Pancreas (tissue), 10 donors: ENCODE results near the gene FAM47E. TPM values are rescaled to one million over a fixed set of nuclear protein-coding genes. Genes with fewer than 3 reads are reported as not detected.

Source experiments
- ATAC-seq, 4 donors: fragments of 200-7000 bp; cut with Tn5 transposase; one replicate each; pipeline versions ENCODE4 v1.8.0 to v1.9.1; 2020; ENCODE audit warnings: mild to moderate bottlenecking in 4 of 4, moderate library complexity in 4 of 4
- DNase-seq, 6 donors: peaks; one replicate each; pipeline ENCODE4 v3.0.0-alpha.2; 2020
- FAIRE-seq: peaks from 2 replicates; lab custom pipeline; 2012; peaks lifted over from hg19 to GRCh38; lab: Jason Lieb, UNC
- H3K27ac ChIP-seq, 4 donors: fragments of 200-600 bp; sonication (generic); 1 replicate in 3 of 4; 2 replicates in 1 of 4; pipeline versions ENCODE4 v1.5.0 to v1.8.0; 2020
- H3K27me3 ChIP-seq, 4 donors: fragments of 200-600 bp; one replicate each; pipeline ENCODE4 v1.8.0; 2021
- H3K36me3 ChIP-seq, 3 donors: fragments of 200-600 bp; sonication (generic) in 1 of 3; one replicate each; pipeline versions ENCODE4 v1.5.0 to v1.8.0; 2020 to 2021
- H3K4me1 ChIP-seq, 3 donors: fragments of 200-600 bp; one replicate each; pipeline ENCODE4 v1.8.0; 2021
- H3K4me3 ChIP-seq, 4 donors: fragments of 200-600 bp; sonication (generic) in 2 of 4; one replicate each; pipeline versions ENCODE4 v1.5.0 to v1.8.0; 2020 to 2021
- H3K9me3 ChIP-seq, 4 donors: fragments of 200-600 bp; one replicate each; pipeline ENCODE4 v1.8.0; 2021
- whole genome bisulfite sequencing, 2 donors: extraction: QIAGEN DNeasy Blood & Tissue Kit; methylation state at CpG; one replicate each; pipeline ENCODE4 v1.1.7; 2013; 5-methylcytosine and 5-hydroxymethylcytosine counted together
- intact Hi-C, 3 donors: fragments of 100-400 bp; cut with DNase I; formaldehyde crosslinking; loops; one replicate each; pipeline versions ENCODE4 v1.11.1 to v1.14.2; 2022
- polyA plus RNA-seq, 2 donors: library from polyadenylated mRNA; stranded (reverse); fragments of 200-250 nt; gene quantifications; one replicate each; pipeline ENCODE4 v1.2.3, GENCODE V29; 2013
- total RNA-seq, 6 donors: library from RNA; stranded (reverse); fragmentation: NEBNext Ultra II Directional in 4 of 6; extraction: Animal tissue kit (Norgen Biotek cat#: 25700) in 4 of 6; gene quantifications; one replicate each; pipeline versions ENCODE4 v1.2.1 to v1.2.4, GENCODE V29; 2021 to 2023
- TF ChIP-seq, protein P1 (sequence below), 4 donors: fragments of 200-600 bp; sonication (generic) in 3 of 4; IDR thresholded peaks; one replicate each; pipeline versions ENCODE4 v1.5.0 to v1.8.0; 2021; ENCODE audit warnings: antibody characterized with exemption in 4 of 4
- donor health status: healthy with polysubstance abuse.
- donor health status: DM: no; HTN: no; CAD: no; lungs with moderate emphysema.
- donor health status: DM: no; HTN: no; CAD: no.
- donor health status: control.
- donor health status: control.
- donor health status: Bipolar disorder and iron deficiency.
- donor health status: DM: yes; HTN: yes; CAD: no.
- donor health status: DM: no; HTN: no; CAD: no.
- donor health status: DM: no; HTN: no; CAD: no.
- donor health status: DM: yes; HTN: yes; CAD: no.

The FAM47E gene
- total and polyA plus RNA-seq, 8 donors: 3.6 to 14.8 (median 9.3) TPM

- Histone ChIP-seq H3K27me3 (no peaks in the 10 kb centered on the region), H3K4me3 (no peak overlapping the region), H3K27ac (no peak overlapping the region), H3K36me3 (peaks cover 0 to 20% (median 0%) of the 10 kb centered on the region in 3 donors), H3K9me3 (no peaks in the 10 kb centered on the region), H3K4me1 (no peaks in the 10 kb centered on the region)
- WGBS, 2 donors: 94 to 96% methylated on average over 6 of the region's 6 CpGs
- FAIRE-seq: no peak
- DNase-seq: no peak
- no peak for ATAC-seq
- intact Hi-C loops: no loop called here
- TF ChIP-seq, protein P1, sequence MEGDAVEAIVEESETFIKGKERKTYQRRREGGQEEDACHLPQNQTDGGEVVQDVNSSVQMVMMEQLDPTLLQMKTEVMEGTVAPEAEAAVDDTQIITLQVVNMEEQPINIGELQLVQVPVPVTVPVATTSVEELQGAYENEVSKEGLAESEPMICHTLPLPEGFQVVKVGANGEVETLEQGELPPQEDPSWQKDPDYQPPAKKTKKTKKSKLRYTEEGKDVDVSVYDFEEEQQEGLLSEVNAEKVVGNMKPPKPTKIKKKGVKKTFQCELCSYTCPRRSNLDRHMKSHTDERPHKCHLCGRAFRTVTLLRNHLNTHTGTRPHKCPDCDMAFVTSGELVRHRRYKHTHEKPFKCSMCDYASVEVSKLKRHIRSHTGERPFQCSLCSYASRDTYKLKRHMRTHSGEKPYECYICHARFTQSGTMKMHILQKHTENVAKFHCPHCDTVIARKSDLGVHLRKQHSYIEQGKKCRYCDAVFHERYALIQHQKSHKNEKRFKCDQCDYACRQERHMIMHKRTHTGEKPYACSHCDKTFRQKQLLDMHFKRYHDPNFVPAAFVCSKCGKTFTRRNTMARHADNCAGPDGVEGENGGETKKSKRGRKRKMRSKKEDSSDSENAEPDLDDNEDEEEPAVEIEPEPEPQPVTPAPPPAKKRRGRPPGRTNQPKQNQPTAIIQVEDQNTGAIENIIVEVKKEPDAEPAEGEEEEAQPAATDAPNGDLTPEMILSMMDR (IDR thresholded peaks at IDR 0.05): no peak
Observed at GRCh38 chr4:76267811-76268210, 16.3 kb downstream of the FAM47E start.

DNA sequence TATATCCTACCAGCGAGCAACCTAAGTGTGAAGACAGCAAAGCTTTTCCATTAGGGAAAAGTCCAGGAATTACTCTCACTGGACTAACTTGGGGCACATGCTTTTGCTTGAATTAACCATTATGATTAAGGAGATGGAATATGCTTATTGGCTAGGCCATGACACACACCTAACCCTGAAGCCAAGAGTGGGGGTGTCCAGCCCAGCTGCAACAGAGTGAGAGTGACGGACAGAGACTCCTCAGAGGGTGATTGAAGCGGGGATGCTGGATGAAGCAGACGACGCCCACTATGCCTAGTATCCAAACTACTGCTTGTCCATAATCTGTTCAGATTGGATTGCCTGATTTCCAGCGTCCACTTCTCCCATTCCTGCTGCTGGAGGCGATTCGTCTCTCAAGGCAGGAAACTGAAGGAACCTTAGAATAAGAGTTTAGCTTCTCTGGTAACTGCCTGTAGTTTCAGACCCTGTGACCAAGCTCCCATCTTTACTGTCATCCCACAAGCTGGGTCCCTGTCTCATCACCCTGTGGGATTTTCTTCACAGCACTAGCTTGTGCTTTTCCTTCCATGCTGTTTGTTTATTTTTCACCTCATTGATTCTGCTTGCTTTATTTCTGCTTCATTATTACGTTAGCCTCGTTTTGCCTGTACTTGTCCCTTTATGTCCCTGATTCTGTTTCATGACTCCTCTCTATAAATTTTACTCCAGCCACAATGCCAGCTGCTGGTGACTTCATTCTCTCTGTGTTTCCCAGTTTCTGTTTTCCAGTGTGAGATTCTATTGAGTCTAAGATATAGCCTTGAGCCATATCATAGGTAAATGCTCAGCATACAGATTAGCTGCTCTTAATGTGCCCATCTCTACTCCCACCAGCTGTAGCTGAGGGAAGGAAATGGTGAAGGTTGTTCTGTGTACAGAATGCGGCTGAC, 19.0 kb downstream of the FAM47E start:
- Histone ChIP-seq H3K27me3 (no peaks in the 10 kb centered on the region), H3K4me1 (no peaks in the 10 kb centered on the region), H3K27ac (no peak overlapping the region), H3K9me3 (no peaks in the 10 kb centered on the region), H3K4me3 (no peak overlapping the region), H3K36me3 (peaks cover 0 to 12% (median 0%) of the 10 kb centered on the region in 3 donors)
- ATAC-seq (peak in 3 of 4 donors; percentile 13 to 41 (median 39)), FAIRE-seq (no peak), DNase-seq (no peak)
- intact Hi-C loops: no loop called here
- WGBS, 2 donors: 81 to 88% methylated on average over 11 of the region's 11 CpGs
- TF ChIP-seq, protein P1 (IDR thresholded peaks at IDR 0.05): no peak

DNA sequence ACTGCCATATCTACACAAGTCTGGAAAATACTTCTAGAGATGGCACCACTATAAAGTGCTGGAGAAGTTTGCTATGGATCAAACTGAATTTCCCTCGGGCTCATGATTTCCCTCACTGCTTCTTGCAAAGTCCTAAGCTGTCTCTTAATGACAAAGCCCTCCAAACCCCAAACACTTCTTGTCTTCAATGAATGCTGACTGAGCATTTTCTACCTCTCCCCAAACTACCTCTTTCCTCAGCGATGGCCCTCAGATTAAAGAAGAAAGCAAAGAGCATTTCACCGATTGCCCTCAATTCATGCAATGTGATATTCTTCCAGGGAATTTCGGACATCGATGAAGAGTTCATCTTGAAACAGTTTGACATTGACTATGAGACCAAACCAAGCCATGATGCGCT, 19.7 kb downstream of the FAM47E start:
- 94 to 95% methylated on average over 6 of the region's 6 CpGs for WGBS, 2 donors
- H3K27me3 ChIP-seq: no peaks in the 10 kb centered on the region
- no peak overlapping the region for H3K4me3 ChIP-seq
- H3K4me1 ChIP-seq: no peaks in the 10 kb centered on the region
- no peak overlapping the region for H3K27ac ChIP-seq
- intact Hi-C loops: no loop called here
- TF ChIP-seq, protein P1 (IDR thresholded peaks at IDR 0.05): no peak
- no peaks in the 10 kb centered on the region for H3K9me3 ChIP-seq
- ATAC-seq (no peak), DNase-seq (no peak), FAIRE-seq (no peak)
- peaks cover 0 to 7% (median 0%) of the 10 kb centered on the region in 3 donors for H3K36me3 ChIP-seq

- FAIRE-seq (no peak), ATAC-seq (no peak), DNase-seq (no peak)
- Histone ChIP-seq H3K4me1 (no peaks in the 10 kb centered on the region), H3K36me3 (peaks cover 0 to under 1% (median 0%) of the 10 kb centered on the region in 3 donors), H3K27me3 (no peaks in the 10 kb centered on the region), H3K4me3 (no peak overlapping the region), H3K9me3 (no peaks in the 10 kb centered on the region), H3K27ac (no peak overlapping the region)
- intact Hi-C loops: no loop called here
- TF ChIP-seq, protein P1 (IDR thresholded peaks at IDR 0.05): no peak
Observed at GRCh38 chr4:76272073-76272472, 20.6 kb downstream of the FAM47E start.

DNA sequence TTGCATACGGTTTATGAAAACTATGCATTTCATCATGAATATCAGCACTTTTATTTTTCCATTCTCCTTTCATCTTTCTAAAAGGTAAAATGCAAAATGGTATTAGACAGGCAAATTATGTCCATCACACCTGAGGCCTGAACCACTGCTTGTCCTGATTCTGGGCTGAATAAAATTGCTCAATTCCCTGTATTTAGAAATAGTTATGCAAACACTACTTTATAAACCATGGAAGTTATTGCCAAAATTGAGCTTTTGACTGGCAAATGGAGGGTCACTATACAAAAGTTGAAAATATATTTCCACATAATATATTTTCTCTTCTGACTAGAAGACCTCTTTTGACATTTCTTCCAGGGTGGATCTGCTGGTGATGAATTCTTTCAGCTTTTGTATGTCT, 21.1 kb downstream of the FAM47E start:
- ATAC-seq: no peak
- Histone ChIP-seq H3K27ac (no peak overlapping the region), H3K4me3 (no peak overlapping the region), H3K27me3 (no peaks in the 10 kb centered on the region), H3K4me1 (no peaks in the 10 kb centered on the region), H3K9me3 (no peaks in the 10 kb centered on the region), H3K36me3 (no peaks in the 10 kb centered on the region)
- DNase-seq: no peak
- WGBS, 2 donors: 78 to 92% methylated on average over 1 of the region's 1 CpG
- intact Hi-C loops: no loop called here
- no peak for FAIRE-seq
- TF ChIP-seq, protein P1 (IDR thresholded peaks at IDR 0.05): no peak
